Coronary artery (tissue), 2 donors: ENCODE measurements around the gene CCDC102B.

Source experiments
- DNase-seq: peaks from one replicate; pipeline ENCODE4 v3.0.0-alpha.2; 2017; ENCODE audit warnings: low spot score
- H3K27ac ChIP-seq, 2 donors: fragments of 200-600 bp; sonication (generic); one replicate each; pipeline ENCODE4 v1.5.1; 2016 to 2019
- H3K4me3 ChIP-seq: fragments of 200-600 bp; sonication (generic); 2 replicates; pipeline ENCODE4 v1.5.1; 2016; ENCODE audit warnings: mild to moderate bottlenecking, moderate library complexity
- TF ChIP-seq, protein P1 (sequence below): fragments of 200-600 bp; sonication (generic); IDR thresholded peaks from one replicate; pipeline ENCODE4 v1.5.1; 2019; ENCODE audit warnings: antibody characterized with exemption

CCDC102B gene

DNA sequence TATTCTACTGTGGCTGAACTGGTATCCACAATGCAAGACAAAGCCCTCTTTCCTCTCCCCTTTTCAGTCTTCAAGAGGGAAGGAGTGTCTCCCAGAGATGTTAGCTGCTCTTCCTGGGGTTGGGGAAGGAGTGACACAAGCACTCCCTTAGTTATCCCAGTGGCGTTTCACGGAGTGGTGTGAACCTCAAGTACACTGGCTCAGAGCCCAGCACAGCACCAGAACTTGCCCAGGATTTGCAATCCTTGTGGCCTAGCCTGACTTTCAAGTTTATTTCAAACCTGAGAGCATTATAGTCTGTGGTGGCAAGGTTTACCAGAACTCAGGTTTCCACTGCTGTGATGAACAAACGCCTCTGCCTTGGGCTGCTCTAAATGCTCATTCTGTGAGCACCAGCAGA is 162.5 kb downstream of the CCDC102B start:
- no peak overlapping the region for H3K4me3 ChIP-seq
- H3K27ac ChIP-seq: no peak overlapping the region
- TF ChIP-seq, protein P1, sequence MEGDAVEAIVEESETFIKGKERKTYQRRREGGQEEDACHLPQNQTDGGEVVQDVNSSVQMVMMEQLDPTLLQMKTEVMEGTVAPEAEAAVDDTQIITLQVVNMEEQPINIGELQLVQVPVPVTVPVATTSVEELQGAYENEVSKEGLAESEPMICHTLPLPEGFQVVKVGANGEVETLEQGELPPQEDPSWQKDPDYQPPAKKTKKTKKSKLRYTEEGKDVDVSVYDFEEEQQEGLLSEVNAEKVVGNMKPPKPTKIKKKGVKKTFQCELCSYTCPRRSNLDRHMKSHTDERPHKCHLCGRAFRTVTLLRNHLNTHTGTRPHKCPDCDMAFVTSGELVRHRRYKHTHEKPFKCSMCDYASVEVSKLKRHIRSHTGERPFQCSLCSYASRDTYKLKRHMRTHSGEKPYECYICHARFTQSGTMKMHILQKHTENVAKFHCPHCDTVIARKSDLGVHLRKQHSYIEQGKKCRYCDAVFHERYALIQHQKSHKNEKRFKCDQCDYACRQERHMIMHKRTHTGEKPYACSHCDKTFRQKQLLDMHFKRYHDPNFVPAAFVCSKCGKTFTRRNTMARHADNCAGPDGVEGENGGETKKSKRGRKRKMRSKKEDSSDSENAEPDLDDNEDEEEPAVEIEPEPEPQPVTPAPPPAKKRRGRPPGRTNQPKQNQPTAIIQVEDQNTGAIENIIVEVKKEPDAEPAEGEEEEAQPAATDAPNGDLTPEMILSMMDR: no peak
- DNase-seq: no peak

DNA sequence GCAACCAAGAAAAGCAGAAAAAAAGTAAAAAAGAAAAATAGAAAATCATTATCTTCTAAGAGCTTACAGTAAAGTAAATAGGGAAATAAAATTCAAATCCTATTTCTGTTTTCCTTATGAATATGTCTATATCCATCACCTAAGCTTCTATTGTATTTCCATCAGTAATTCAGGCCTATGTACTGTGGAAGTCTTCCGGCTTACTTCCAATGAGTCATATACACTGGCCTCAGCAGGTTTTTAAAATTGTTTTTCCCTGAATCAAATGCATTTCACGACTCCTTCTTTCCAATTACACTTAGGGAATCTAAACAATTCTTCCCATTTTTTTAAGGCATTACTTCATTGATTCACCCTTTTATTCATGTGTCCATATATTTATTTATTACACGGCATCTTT is 164.7 kb downstream of the CCDC102B start:
- TF ChIP-seq, protein P1: no peak
- no peak overlapping the region for H3K27ac ChIP-seq
- no peak overlapping the region for H3K4me3 ChIP-seq
- DNase-seq: no peak

DNA sequence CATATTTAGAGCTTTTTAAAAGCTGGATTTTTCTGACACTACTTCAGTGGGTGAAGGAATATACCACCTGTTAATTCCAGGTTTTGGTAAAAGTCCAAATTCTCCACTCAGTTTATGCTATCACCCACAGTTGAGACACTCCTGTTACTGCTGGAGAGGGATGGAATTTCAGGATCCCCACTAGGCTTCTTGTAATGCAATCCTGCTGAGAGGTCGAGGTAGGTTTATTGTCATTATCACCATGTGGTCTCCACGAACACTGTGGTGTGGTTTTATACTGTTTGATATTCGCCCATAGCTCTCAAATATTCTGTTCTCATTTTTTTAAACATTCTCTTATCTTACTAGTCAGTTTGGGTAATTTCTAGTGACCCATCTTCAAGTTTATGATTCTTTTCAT is 167.9 kb downstream of the CCDC102B start:
- Histone ChIP-seq H3K27ac (no peak overlapping the region), H3K4me3 (no peak overlapping the region)
- TF ChIP-seq, protein P1: no peak
- no peak for DNase-seq

DNA sequence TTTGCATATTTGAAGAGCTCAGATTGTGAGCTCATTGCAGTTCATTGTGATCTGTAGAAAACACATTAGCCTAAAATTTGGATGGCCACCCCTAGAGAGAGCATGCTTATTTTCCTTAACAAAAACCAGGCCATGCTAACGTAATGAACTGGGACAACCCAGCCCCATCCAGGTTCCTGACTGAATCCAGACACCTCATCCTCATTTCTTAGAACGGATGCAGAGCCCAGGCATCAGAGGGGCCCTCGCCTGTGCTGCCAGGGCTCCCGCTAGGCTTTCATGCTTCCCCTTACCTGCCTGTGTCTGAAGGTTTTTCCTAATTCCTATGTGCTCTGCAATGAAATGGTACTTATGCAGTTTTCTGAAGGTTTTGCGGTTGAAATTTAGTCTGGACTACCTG is 171.1 kb downstream of the CCDC102B start:
- Histone ChIP-seq H3K27ac (no peak overlapping the region), H3K4me3 (no peak overlapping the region)
- TF ChIP-seq, protein P1: no peak
- DNase-seq: no peak

DNA sequence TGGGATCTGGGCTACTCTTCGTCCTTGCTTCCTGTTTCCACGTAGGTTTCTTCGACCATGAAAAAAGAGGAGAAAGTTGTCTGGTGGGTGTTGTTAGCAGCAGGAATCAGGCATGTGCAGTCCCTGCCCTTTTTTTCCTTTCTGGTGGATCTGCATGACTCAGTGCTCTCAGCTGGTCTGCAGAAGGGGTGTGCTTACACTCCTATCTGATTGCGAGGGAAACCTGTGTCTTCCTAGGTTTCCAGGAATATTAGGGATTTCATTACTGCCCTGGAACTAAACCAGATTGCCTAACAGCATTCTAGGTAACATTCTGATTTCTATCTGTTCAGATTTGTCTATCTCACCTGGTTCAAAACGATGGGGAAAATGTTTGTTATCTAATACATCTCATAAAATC is 174.3 kb downstream of the CCDC102B start:
- no peak overlapping the region for H3K27ac ChIP-seq
- no peak for DNase-seq
- H3K4me3 ChIP-seq: no peak overlapping the region
- TF ChIP-seq, protein P1: no peak

DNA sequence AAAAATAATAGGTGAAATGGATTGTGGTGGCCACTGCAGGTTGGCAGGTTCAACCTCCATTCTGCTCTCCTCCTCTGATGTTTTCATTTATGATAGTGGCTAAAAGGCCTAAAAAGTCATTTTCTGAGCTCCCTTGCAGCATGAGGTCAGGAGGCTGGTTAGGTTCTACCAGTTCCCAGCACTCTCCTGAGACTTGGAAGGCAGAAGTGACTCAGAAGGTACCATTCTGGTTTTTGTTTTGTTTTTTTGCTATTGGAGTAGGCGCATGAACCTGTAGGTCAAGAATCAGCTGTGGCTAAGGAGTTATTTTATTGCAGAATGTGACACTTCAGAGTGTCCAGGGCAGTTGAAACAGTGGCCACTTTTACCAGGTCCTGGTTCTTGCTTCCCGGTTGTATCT is 181.9 kb downstream of the CCDC102B start:
- H3K27ac ChIP-seq: no peak overlapping the region
- no peak overlapping the region for H3K4me3 ChIP-seq
- DNase-seq: no peak
- TF ChIP-seq, protein P1: no peak

DNA sequence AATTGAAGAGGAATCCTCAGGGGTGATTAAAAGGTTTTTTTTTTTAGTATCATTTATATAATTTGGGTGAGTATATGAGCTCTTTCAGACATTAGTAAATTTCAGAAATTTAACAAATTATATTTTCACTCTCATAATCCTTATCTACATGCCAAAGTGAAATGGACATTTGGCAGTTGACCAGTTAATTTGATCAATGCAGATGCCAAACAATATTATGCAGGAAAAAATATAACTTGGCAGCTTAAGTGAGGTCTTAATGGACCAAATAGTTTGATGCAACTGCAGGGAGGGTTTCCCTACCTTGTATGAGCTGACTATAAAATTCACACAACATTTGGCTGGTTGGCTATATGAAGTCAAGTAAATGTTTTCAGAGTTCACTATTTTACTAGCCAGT is 185.2 kb downstream of the CCDC102B start:
- H3K27ac ChIP-seq: no peak overlapping the region
- no peak for DNase-seq
- H3K4me3 ChIP-seq: no peak overlapping the region
- TF ChIP-seq, protein P1: no peak
